Vagina (tissue), 2 donors: Measurements from ENCODE around the gene RSPH9. TPM values are rescaled to one million over a fixed set of nuclear protein-coding genes. Genes with fewer than 3 reads are reported as not detected.

Experiments
- DNase-seq, 2 donors: peaks; one replicate each; pipeline ENCODE4 v3.0.0-alpha.2; 2017; ENCODE audit errors: extremely low spot score in 2 of 2
- H3K27ac ChIP-seq: fragments of 200-600 bp; sonication (generic); one replicate; pipeline ENCODE4 v1.5.1; 2019
- H3K27me3 ChIP-seq: fragments of 200-600 bp; sonication (generic); one replicate; pipeline ENCODE4 v1.5.1; 2019
- H3K36me3 ChIP-seq, 2 donors: fragments of 200-600 bp; sonication (generic); one replicate each; pipeline ENCODE4 v1.5.1; 2017 to 2019
- H3K4me1 ChIP-seq: fragments of 200-600 bp; sonication (generic); one replicate; pipeline ENCODE4 v1.5.1; 2019
- H3K4me3 ChIP-seq, 2 donors: fragments of 200-600 bp; sonication (generic); 1 replicate in 1 of 2; 2 replicates in 1 of 2; pipeline ENCODE4 v1.5.1; 2016 to 2019
- H3K9me3 ChIP-seq: fragments of 200-600 bp; sonication (generic); one replicate; pipeline ENCODE4 v1.5.1; 2019
- POLR2A ChIP-seq, 2 donors: fragments of 450-650 bp; IDR thresholded peaks; one replicate each; pipeline ENCODE4 v1.6.1; 2017; ENCODE audit warnings: antibody characterized with exemption in 2 of 2, mild to moderate bottlenecking in 2 of 2, moderate library complexity in 2 of 2
- POLR2AphosphoS5 ChIP-seq, 2 donors: sonication (generic); formaldehyde crosslinking; IDR thresholded peaks; one replicate each; pipeline ENCODE4 v1.9.0; 2017; ENCODE audit warnings: antibody characterized with exemption in 2 of 2, mild to moderate bottlenecking in 2 of 2, low read depth in 1 of 2; ENCODE audit not compliant: insufficient read depth in 1 of 2
- intact Hi-C: fragments of 100-400 bp; cut with DNase I; formaldehyde crosslinking; loops from one replicate; pipeline ENCODE4 v1.15.1; 2023
- total RNA-seq: library from RNA; depleted of rRNA; stranded (reverse); fragments of >200 nt; gene quantifications from one replicate; pipeline ENCODE4 v1.2.3, GENCODE V29; 2016
- TF ChIP-seq, protein P1 (sequence below), 3 experiments: fragments of 450-650 bp in 2 of 3; fragments of 200-600 bp in 1 of 3; sonication (generic) in 1 of 3; IDR thresholded peaks; one replicate each; pipeline ENCODE4 v1.5.1; 2017 to 2019; ENCODE audit warnings: antibody characterized with exemption in 3 of 3, mild to moderate bottlenecking in 2 of 3, moderate library complexity in 2 of 3

The RSPH9 gene
- total RNA-seq, 1 donor from 2014 or later, result 0.74 TPM

GRCh38 chr6:43608807-43609206, 36.0 kb upstream of the RSPH9 start:
- TF ChIP-seq POLR2A (IDR thresholded peaks at IDR 0.05), result no peak
- TF ChIP-seq POLR2AphosphoS5 (IDR thresholded peaks at IDR 0.05; ENCODE audit: insufficient read depth in 1 of 2, low read depth in 1 of 2), result no peak
- TF ChIP-seq, protein P1, sequence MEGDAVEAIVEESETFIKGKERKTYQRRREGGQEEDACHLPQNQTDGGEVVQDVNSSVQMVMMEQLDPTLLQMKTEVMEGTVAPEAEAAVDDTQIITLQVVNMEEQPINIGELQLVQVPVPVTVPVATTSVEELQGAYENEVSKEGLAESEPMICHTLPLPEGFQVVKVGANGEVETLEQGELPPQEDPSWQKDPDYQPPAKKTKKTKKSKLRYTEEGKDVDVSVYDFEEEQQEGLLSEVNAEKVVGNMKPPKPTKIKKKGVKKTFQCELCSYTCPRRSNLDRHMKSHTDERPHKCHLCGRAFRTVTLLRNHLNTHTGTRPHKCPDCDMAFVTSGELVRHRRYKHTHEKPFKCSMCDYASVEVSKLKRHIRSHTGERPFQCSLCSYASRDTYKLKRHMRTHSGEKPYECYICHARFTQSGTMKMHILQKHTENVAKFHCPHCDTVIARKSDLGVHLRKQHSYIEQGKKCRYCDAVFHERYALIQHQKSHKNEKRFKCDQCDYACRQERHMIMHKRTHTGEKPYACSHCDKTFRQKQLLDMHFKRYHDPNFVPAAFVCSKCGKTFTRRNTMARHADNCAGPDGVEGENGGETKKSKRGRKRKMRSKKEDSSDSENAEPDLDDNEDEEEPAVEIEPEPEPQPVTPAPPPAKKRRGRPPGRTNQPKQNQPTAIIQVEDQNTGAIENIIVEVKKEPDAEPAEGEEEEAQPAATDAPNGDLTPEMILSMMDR (IDR thresholded peaks at IDR 0.05), result no peak
- no peaks in the 10 kb centered on the region for H3K4me1 ChIP-seq
- no peak overlapping the region for H3K4me3 ChIP-seq
- H3K27ac ChIP-seq, result no peak overlapping the region
- intact Hi-C loops, result no loop called here
- no peaks in the 10 kb centered on the region for H3K9me3 ChIP-seq
- peaks cover 0 to 48% of the 10 kb centered on the region in 2 donors for H3K36me3 ChIP-seq
- H3K27me3 ChIP-seq, result no peaks in the 10 kb centered on the region
- no peak for DNase-seq

GRCh38 chr6:43609402-43609801, 35.4 kb upstream of the RSPH9 start:
- H3K9me3 ChIP-seq, result no peaks in the 10 kb centered on the region
- no peak overlapping the region for H3K27ac ChIP-seq
- no peak overlapping the region for H3K4me3 ChIP-seq
- intact Hi-C loops, result no loop called here
- peaks cover 0 to 48% of the 10 kb centered on the region in 2 donors for H3K36me3 ChIP-seq
- no peaks in the 10 kb centered on the region for H3K4me1 ChIP-seq
- TF ChIP-seq, protein P1 (IDR thresholded peaks at IDR 0.05), result no peak
- TF ChIP-seq POLR2AphosphoS5 (IDR thresholded peaks at IDR 0.05; ENCODE audit: insufficient read depth in 1 of 2, low read depth in 1 of 2), result no peak
- TF ChIP-seq POLR2A (IDR thresholded peaks at IDR 0.05), result no peak
- no peaks in the 10 kb centered on the region for H3K27me3 ChIP-seq
- no peak for DNase-seq

GRCh38 chr6:43610431-43610830, 34.4 kb upstream of the RSPH9 start:
- Histone ChIP-seq H3K36me3 (peaks cover 0 to 38% of the 10 kb centered on the region in 2 donors), H3K27me3 (no peaks in the 10 kb centered on the region), H3K4me1 (no peaks in the 10 kb centered on the region), H3K4me3 (no peak overlapping the region), H3K9me3 (no peaks in the 10 kb centered on the region), H3K27ac (no peak overlapping the region)
- TF ChIP-seq POLR2A (IDR thresholded peaks at IDR 0.05) (no peak), POLR2AphosphoS5 (IDR thresholded peaks at IDR 0.05; ENCODE audit: insufficient read depth in 1 of 2, low read depth in 1 of 2) (no peak)
- TF ChIP-seq, protein P1 (IDR thresholded peaks at IDR 0.05), result no peak
- no peak for DNase-seq
- intact Hi-C loops, result no loop called here

- H3K36me3 ChIP-seq, result peaks cover 0 to 27% of the 10 kb centered on the region in 2 donors
- no peak overlapping the region for H3K4me3 ChIP-seq
- no peak for DNase-seq
- no peak overlapping the region for H3K27ac ChIP-seq
- TF ChIP-seq POLR2A (IDR thresholded peaks at IDR 0.05) (no peak), POLR2AphosphoS5 (IDR thresholded peaks at IDR 0.05; ENCODE audit: insufficient read depth in 1 of 2, low read depth in 1 of 2) (no peak)
- TF ChIP-seq, protein P1 (IDR thresholded peaks at IDR 0.05), result no peak
- no peaks in the 10 kb centered on the region for H3K9me3 ChIP-seq
- intact Hi-C loops, result no loop called here
- no peaks in the 10 kb centered on the region for H3K27me3 ChIP-seq
- no peaks in the 10 kb centered on the region for H3K4me1 ChIP-seq
Observed at GRCh38 chr6:43613721-43614395, 31.0 kb upstream of the RSPH9 start.

DNA sequence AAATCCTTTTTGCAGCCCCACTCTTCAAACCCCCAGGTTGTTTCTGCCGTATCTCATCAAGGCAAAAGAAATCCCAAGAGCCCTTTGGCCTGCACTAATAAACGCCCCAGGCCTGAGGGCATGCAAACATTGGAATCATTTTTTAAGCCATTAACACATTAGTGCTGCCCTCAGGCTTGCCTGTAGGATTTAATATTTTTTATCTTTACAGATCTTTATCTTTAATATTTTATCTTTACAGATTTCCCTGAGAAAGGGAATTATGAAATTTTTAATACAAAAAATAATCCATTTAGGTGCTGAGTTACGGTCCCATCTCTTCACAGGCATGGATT, 30.5 kb upstream of the RSPH9 start:
- Histone ChIP-seq H3K27me3 (no peaks in the 10 kb centered on the region), H3K9me3 (no peaks in the 10 kb centered on the region), H3K4me3 (no peak overlapping the region), H3K27ac (no peak overlapping the region), H3K4me1 (no peaks in the 10 kb centered on the region), H3K36me3 (peaks cover 0 to 27% of the 10 kb centered on the region in 2 donors)
- no peak for TF ChIP-seq POLR2AphosphoS5 (IDR thresholded peaks at IDR 0.05; ENCODE audit: insufficient read depth in 1 of 2, low read depth in 1 of 2)
- TF ChIP-seq, protein P1 (IDR thresholded peaks at IDR 0.05), result no peak
- TF ChIP-seq POLR2A (IDR thresholded peaks at IDR 0.05), result no peak
- intact Hi-C loops, result no loop called here
- DNase-seq, result no peak
